A673 (cell line): ENCODE data around the gene CARD11. TPM values are rescaled to one million over a fixed set of nuclear protein-coding genes. Genes with fewer than 3 reads are reported as not detected.
"Not testable (repeated sequence)": the region's sequence is repeated elsewhere in the genome, so short reads cannot be mapped to it uniquely, and the experiment has no call there.

ENCODE experiments used
- BruUV-seq: library from RNA; stranded (reverse); fragments of 400-500 nt; replicated peaks from 2 replicates; lab custom pipeline; 2021; lab: Mats Ljungman, UMichigan
- CTCF ChIA-PET: fragments of 300-600 bp; sonication (Branson Sonifier 250); formaldehyde crosslinking; loops from one replicate; lab custom pipeline; 2022; ENCODE audit warnings: antibody characterized with exemption; lab: Charles Lee
- POLR2A ChIA-PET: fragments of 300-600 bp; sonication (Branson Sonifier 250); formaldehyde crosslinking; loops from one replicate; lab custom pipeline; 2022; ENCODE audit warnings: antibody characterized with exemption; ENCODE audit not compliant: low non-redundant PET; lab: Charles Lee
- DNase-seq: peaks from one replicate; pipeline ENCODE4 v3.0.0-alpha.2; 2015; ENCODE audit warnings: low spot score
- H3K27ac ChIP-seq: fragments of 200-600 bp; sonication (generic); 2 replicates; pipeline ENCODE4 v1.5.1; 2016; ENCODE audit warnings: mixed run types, low read depth, mild to moderate bottlenecking, mixed read lengths, antibody characterized with exemption, low read length; ENCODE audit not compliant: poor library complexity, severe bottlenecking
- H3K27me3 ChIP-seq: fragments of 200-600 bp; sonication (generic); replicated peaks from 2 replicates; pipeline ENCODE4 v1.6.1; 2017; ENCODE audit warnings: mixed run types, low read depth, mild to moderate bottlenecking, mixed read lengths, antibody characterized with exemption, low read length; ENCODE audit not compliant: insufficient read depth, poor library complexity
- H3K36me3 ChIP-seq: fragments of 200-600 bp; sonication (generic); 2 replicates; pipeline ENCODE4 v1.6.1; 2016; ENCODE audit warnings: mixed run types, mild to moderate bottlenecking, mixed read lengths, antibody characterized with exemption, low read length; ENCODE audit not compliant: insufficient read depth, poor library complexity, severe bottlenecking
- H3K4me1 ChIP-seq: fragments of 200-600 bp; sonication (generic); 2 replicates; pipeline ENCODE4 v1.6.1; 2017; ENCODE audit warnings: mixed run types, mild to moderate bottlenecking, mixed read lengths, antibody characterized with exemption, low read length; ENCODE audit not compliant: insufficient read depth, poor library complexity, severe bottlenecking
- H3K4me3 ChIP-seq: fragments of 200-600 bp; sonication (generic); 2 replicates; pipeline ENCODE4 v1.5.1; 2016; ENCODE audit warnings: low read depth, mixed run types, mild to moderate bottlenecking, mixed read lengths, low read length; ENCODE audit not compliant: poor library complexity, severe bottlenecking
- H3K9me3 ChIP-seq: fragments of 200-600 bp; sonication (generic); 2 replicates; pipeline ENCODE4 v1.6.1; 2016; ENCODE audit warnings: mixed run types, low read depth, mild to moderate bottlenecking, mixed read lengths, antibody characterized with exemption, low read length; ENCODE audit not compliant: poor library complexity, severe bottlenecking
- EZH2 ChIP-seq: fragments of 200-600 bp; sonication (generic); IDR thresholded peaks from 2 replicates; pipeline ENCODE4 v1.6.1; 2017; ENCODE audit warnings: borderline replicate concordance, low read depth, mild to moderate bottlenecking, mixed read lengths, antibody characterized with exemption, low read length; ENCODE audit not compliant: poor library complexity, severe bottlenecking
- intact Hi-C: fragments of 100-400 bp; cut with micrococcal nuclease; formaldehyde crosslinking; loops from one replicate; pipeline ENCODE4 v1.10.0; 2022; ENCODE audit not compliant: unreplicated experiment
- total RNA-seq: library from RNA; stranded (reverse); gene quantifications from 2 replicates; pipeline ENCODE4 v1.2.3, GENCODE V29; 2021
- TF ChIP-seq, protein P1 (sequence below): fragments of 300-800, 200-600 bp; sonication (generic); conservative IDR thresholded peaks from 2 replicates; pipeline ENCODE4 v1.5.1; 2017; ENCODE audit warnings: low read depth, mild to moderate bottlenecking, antibody characterized with exemption, low read length, moderate library complexity, mixed read lengths

CARD11 gene
- total RNA-seq, 1 experiment from 2014 or later, result 1.8 TPM

DNA sequence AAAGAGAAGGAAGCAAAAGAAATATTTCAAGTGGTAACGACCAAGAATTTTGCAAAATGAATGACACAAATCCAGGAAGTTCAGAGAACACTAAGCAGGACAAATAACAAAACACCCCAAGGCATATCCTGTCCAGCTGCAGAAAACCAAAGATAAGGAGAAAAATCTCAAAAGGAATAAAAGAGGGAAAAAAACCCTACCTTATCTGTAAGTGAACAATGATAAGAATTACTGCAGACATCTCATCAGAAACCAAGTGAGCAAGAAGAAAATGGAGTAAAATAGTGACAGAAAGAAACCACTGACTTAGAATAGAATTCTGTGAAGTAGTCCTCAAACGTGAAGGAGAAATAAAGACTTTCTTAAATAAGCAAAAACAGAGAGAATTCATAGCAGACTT, 21.8 kb downstream of the CARD11 start:
- DNase-seq, result no peak
- Histone ChIP-seq H3K9me3 (peaks cover 13% of the 10 kb centered on the region), H3K4me3 (no peak overlapping the region), H3K36me3 (no peaks in the 10 kb centered on the region), H3K4me1 (no peaks in the 10 kb centered on the region), H3K27ac (no peak overlapping the region), H3K27me3 (peaks cover 1% of the 10 kb centered on the region)
- no peak for TF ChIP-seq EZH2
- TF ChIP-seq, protein P1, sequence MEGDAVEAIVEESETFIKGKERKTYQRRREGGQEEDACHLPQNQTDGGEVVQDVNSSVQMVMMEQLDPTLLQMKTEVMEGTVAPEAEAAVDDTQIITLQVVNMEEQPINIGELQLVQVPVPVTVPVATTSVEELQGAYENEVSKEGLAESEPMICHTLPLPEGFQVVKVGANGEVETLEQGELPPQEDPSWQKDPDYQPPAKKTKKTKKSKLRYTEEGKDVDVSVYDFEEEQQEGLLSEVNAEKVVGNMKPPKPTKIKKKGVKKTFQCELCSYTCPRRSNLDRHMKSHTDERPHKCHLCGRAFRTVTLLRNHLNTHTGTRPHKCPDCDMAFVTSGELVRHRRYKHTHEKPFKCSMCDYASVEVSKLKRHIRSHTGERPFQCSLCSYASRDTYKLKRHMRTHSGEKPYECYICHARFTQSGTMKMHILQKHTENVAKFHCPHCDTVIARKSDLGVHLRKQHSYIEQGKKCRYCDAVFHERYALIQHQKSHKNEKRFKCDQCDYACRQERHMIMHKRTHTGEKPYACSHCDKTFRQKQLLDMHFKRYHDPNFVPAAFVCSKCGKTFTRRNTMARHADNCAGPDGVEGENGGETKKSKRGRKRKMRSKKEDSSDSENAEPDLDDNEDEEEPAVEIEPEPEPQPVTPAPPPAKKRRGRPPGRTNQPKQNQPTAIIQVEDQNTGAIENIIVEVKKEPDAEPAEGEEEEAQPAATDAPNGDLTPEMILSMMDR, result no peak
- BruUV-seq, result no TSS peak
- CTCF ChIA-PET, result no interaction called here
- intact Hi-C loops, result no loop called here
- POLR2A ChIA-PET, result no interaction called here

DNA sequence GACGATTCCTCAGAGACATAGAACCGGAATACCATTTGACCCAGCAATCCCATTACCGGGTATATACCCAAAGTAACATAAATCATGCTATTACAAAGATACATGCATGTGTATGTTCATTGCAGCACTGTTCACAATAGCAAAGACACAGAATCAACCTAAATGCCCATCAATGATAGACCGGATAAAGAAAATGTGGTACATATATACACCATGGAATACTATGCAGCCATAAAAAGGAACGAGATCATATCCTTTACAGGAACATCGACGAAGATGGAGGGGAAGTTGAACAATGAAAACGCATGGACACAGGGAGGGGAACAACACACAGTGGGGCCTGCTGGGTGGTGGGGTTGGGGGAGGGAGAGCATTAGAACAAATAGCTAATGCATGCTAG, 22.4 kb downstream of the CARD11 start:
- BruUV-seq, H3K4me1 ChIP-seq, H3K27me3 ChIP-seq, H3K36me3 ChIP-seq, H3K4me3 ChIP-seq, POLR2A ChIA-PET, CTCF ChIA-PET, intact Hi-C loops, H3K27ac ChIP-seq, DNase-seq: not testable (repeated sequence)
- peaks cover 13% of the 10 kb centered on the region for H3K9me3 ChIP-seq

DNA sequence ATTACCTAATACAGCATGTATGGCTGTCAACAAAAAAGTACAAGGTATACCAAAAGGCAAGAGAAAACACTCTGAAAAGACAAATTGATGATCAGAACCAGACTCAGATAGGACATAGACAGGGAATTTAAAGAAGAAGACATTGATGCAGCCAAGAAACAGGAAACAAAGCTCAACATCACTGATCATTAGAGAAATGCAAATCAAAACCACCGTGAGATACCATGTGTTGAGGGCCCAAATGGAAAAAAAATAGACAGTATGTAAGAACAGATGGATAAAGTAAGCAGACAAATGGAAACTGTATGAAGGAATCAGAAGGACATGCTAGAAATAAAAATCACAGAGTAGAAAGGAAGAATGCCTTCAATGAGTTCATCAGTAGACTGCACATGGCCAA, 23.3 kb downstream of the CARD11 start:
- ChIA-PET CTCF (no interaction called here), POLR2A (no interaction called here)
- TF ChIP-seq, protein P1, result no peak
- TF ChIP-seq EZH2, result no peak
- Histone ChIP-seq H3K4me1 (no peaks in the 10 kb centered on the region), H3K9me3 (peaks cover 6% of the 10 kb centered on the region), H3K27me3 (no peaks in the 10 kb centered on the region), H3K27ac (no peak overlapping the region), H3K36me3 (no peaks in the 10 kb centered on the region), H3K4me3 (no peak overlapping the region)
- DNase-seq, result no peak
- no TSS peak for BruUV-seq
- intact Hi-C loops, result no loop called here

DNA sequence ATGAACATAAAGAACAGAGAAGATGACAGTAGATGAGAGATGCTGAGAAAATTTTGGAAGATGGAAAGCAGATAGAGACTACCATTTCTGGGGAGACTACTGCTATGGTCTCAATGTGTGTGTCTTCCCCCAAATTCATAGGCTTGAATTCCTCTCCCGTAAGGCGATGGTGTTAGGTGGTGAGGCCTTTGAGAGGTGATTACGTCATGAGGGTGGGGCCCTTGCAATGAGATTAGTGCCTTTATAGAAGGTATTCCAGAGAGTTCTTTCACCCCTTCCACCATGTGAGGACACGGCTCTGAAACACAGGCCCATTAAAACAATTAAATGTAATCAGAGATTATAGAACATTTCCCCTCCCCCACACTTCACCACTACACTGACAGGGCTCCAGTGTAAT, 23.9 kb downstream of the CARD11 start:
- no peak for DNase-seq
- H3K27ac ChIP-seq, result no peak overlapping the region
- no peaks in the 10 kb centered on the region for H3K4me1 ChIP-seq
- BruUV-seq, result no TSS peak
- H3K9me3 ChIP-seq, result no peaks in the 10 kb centered on the region
- H3K36me3 ChIP-seq, result no peaks in the 10 kb centered on the region
- ChIA-PET POLR2A (no interaction called here), CTCF (no interaction called here)
- H3K4me3 ChIP-seq, result no peak overlapping the region
- no peaks in the 10 kb centered on the region for H3K27me3 ChIP-seq
- intact Hi-C loops, result no loop called here
- TF ChIP-seq EZH2, result no peak
- TF ChIP-seq, protein P1, result no peak
